Neutrophil (primary cell): ENCODE measurements around the gene CYBB.
A peak's percentile ranks its signal among the peaks of the same experiment; 100 is the strongest.

Experiments used
- H3K27ac ChIP-seq: fragments of 200-600 bp; sonication (generic); 2 replicates; pipeline ENCODE4 v1.5.1; 2016; ENCODE audit warnings: mild to moderate bottlenecking, moderate library complexity
- H3K27me3 ChIP-seq: fragments of 200-600 bp; sonication (generic); 2 replicates; pipeline ENCODE4 v1.6.0; 2016; ENCODE audit warnings: mild to moderate bottlenecking
- H3K36me3 ChIP-seq: fragments of 200-600 bp; sonication (generic); 2 replicates; pipeline ENCODE4 v1.5.1; 2017
- H3K4me1 ChIP-seq, 2 experiments: fragments of 200-600 bp in 1 of 2; sonication (generic) in 1 of 2; 1 replicate in 1 of 2; 2 replicates in 1 of 2; pipeline versions ENCODE4 v1.5.1 to v1.6.1; 2013 to 2016; ENCODE audit warnings: low read depth in 1 of 2, low read length in 1 of 2, mild to moderate bottlenecking in 1 of 2, moderate library complexity in 1 of 2; ENCODE audit not compliant: control insufficient read depth in 1 of 2, insufficient read depth in 1 of 2
- H3K4me3 ChIP-seq, 2 experiments: fragments of 200-600 bp in 1 of 2; sonication (generic) in 1 of 2; 1 replicate in 1 of 2; 2 replicates in 1 of 2; pipeline ENCODE4 v1.5.1; 2013 to 2016; ENCODE audit warnings: low read depth in 1 of 2, low read length in 1 of 2, mild to moderate bottlenecking in 1 of 2, moderate library complexity in 1 of 2
- H3K9me3 ChIP-seq: fragments of 200-600 bp; sonication (generic); 2 replicates; pipeline ENCODE4 v1.5.1; 2016
- CTCF ChIP-seq: fragments of 200-600 bp; sonication (generic); IDR thresholded peaks from 2 replicates; pipeline ENCODE4 v1.5.1; 2016; ENCODE audit warnings: antibody characterized with exemption

Gene CYBB

GRCh38 chrX:37846934-37847732 is 67.3 kb downstream of the CYBB start, which contains the start of gene DYNLT3:
Gene DYNLT3, minus strand, starts transcription at chrX:37847571. Its CDS starts 61 bp downstream, at chrX:37847510.
- no peak for TF ChIP-seq CTCF
- no peaks in the 10 kb centered on the region for H3K27me3 ChIP-seq
- H3K4me3 ChIP-seq: peak within 1 kb of the TSS; percentile 62 to 68
- H3K9me3 ChIP-seq: no peaks in the 10 kb centered on the region
- H3K36me3 ChIP-seq: no peaks in the 10 kb centered on the region
- peak within 1 kb of the TSS; percentile 65 for H3K27ac ChIP-seq
- H3K4me1 ChIP-seq: peaks cover 6 to 11% of the 10 kb centered on the region in 2 experiments

DNA sequence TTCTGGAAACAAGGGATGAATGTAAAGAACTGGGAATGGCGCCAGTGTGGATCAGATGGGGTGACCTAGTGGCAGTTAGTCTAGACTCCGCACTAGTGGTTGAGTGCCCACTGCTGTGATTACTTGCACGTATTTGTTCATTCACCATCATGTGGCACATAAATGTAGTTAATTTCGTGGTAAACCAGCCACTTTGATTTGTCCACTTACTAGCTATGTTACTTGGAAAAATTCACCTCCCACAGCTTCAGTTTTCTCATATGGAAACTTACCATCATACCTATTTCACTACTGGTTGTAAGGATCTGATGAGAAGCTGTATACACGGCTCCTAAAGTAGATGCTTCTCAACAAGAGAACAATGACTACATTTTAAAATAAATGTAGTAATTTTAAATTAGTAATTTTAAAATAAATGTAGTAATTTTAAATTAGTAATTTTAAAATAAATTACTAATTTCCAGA is 67.9 kb downstream of the CYBB start:
- no peak for TF ChIP-seq CTCF
- Histone ChIP-seq H3K27ac (peak overlapping the region; percentile 65), H3K4me3 (peak overlapping the region; percentile 62 to 68), H3K36me3 (no peaks in the 10 kb centered on the region), H3K4me1 (peaks cover 6 to 11% of the 10 kb centered on the region in 2 experiments), H3K9me3 (no peaks in the 10 kb centered on the region), H3K27me3 (no peaks in the 10 kb centered on the region)

GRCh38 chrX:37854148-37854547 is 74.3 kb downstream of the CYBB start:
- no peak overlapping the region for H3K4me3 ChIP-seq
- H3K36me3 ChIP-seq: no peaks in the 10 kb centered on the region
- H3K4me1 ChIP-seq: no peaks in the 10 kb centered on the region
- no peak overlapping the region for H3K27ac ChIP-seq
- no peaks in the 10 kb centered on the region for H3K9me3 ChIP-seq
- no peaks in the 10 kb centered on the region for H3K27me3 ChIP-seq
- TF ChIP-seq CTCF: no peak

DNA sequence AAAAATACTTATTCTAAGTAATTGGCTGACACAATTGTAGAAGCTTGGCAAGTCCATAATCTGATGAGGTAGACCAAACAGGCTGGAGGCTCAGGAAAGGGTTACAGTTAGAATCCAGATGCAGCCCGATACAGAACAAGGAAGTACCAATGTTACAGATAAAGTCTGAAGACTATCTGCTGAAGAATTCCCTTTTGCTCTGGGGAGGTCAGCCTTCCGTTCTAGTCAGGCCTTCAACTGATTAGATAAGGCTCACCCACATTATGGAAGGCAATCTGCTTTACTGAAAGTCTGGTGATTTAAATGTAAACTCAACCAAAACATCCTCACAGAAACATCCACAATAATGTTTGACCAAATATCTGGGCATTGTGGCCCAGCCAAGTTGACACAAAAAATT is 74.9 kb downstream of the CYBB start:
- TF ChIP-seq CTCF: no peak
- Histone ChIP-seq H3K27me3 (no peaks in the 10 kb centered on the region), H3K4me1 (no peaks in the 10 kb centered on the region), H3K4me3 (no peak overlapping the region), H3K36me3 (no peaks in the 10 kb centered on the region), H3K27ac (no peak overlapping the region), H3K9me3 (no peaks in the 10 kb centered on the region)

- Histone ChIP-seq H3K27ac (no peak overlapping the region), H3K27me3 (no peaks in the 10 kb centered on the region), H3K9me3 (no peaks in the 10 kb centered on the region), H3K4me3 (no peak overlapping the region), H3K36me3 (no peaks in the 10 kb centered on the region), H3K4me1 (no peaks in the 10 kb centered on the region)
- TF ChIP-seq CTCF: no peak
These were observed 80.9 kb downstream of the CYBB start for GRCh38 chrX:37860721-37861120.
